Gastrocnemius medialis (tissue), 4 donors: ENCODE data around the gene PRKCA. TPM values are rescaled to one million over a fixed set of nuclear protein-coding genes. Genes with fewer than 3 reads are reported as not detected.

Experiments used
- ATAC-seq, 2 donors: fragments of 150-250 bp; one replicate each; pipeline ENCODE4 v1.9.1; 2016
- DNase-seq, 2 donors: peaks; one replicate each; pipeline ENCODE4 v3.0.0-alpha.2; 2019
- H3K27ac ChIP-seq, 4 donors: fragments of 200-600 bp; sonication (generic); 1 replicate in 1 of 4; 2 replicates in 3 of 4; pipeline ENCODE4 v1.5.1; 2016 to 2018; ENCODE audit warnings: mild to moderate bottlenecking in 2 of 4, moderate library complexity in 1 of 4
- H3K27me3 ChIP-seq, 3 donors: fragments of 200-600 bp; sonication (generic) in 2 of 3; 1 replicate in 1 of 3; 2 replicates in 2 of 3; pipeline versions ENCODE4 v1.5.1 to v1.6.0; 2016 to 2019; ENCODE audit warnings: mild to moderate bottlenecking in 1 of 3, moderate library complexity in 1 of 3
- H3K36me3 ChIP-seq, 2 donors: fragments of 200-600 bp; sonication (generic) in 1 of 2; one replicate each; pipeline ENCODE4 v1.5.1; 2017 to 2018
- H3K4me1 ChIP-seq, 2 donors: fragments of 200-600 bp; sonication (generic) in 1 of 2; one replicate each; pipeline ENCODE4 v1.5.1; 2016 to 2017; ENCODE audit warnings: mild to moderate bottlenecking in 2 of 2
- H3K4me3 ChIP-seq, 4 donors: fragments of 200-600 bp; sonication (generic) in 3 of 4; 1 replicate in 1 of 4; 2 replicates in 3 of 4; pipeline ENCODE4 v1.5.1; 2016 to 2019; ENCODE audit warnings: mild to moderate bottlenecking in 2 of 4
- H3K9me3 ChIP-seq, 3 donors: fragments of 200-600 bp; sonication (generic) in 2 of 3; 1 replicate in 1 of 3; 2 replicates in 2 of 3; pipeline ENCODE4 v1.5.1; 2016 to 2019
- POLR2A ChIP-seq, 2 donors: fragments of 450-650 bp; IDR thresholded peaks; one replicate each; pipeline ENCODE4 v1.6.1; 2017; ENCODE audit warnings: antibody characterized with exemption in 2 of 2, mild to moderate bottlenecking in 2 of 2, moderate library complexity in 2 of 2
- in situ Hi-C, 4 donors: fragments of 200-750 bp; cut with MboI; loops; one replicate each; pipeline versions ENCODE4 v1.15.0 to v1.8.0; 2017; ENCODE audit warnings: low sequenced_read_pairs in 4 of 4
- intact Hi-C: fragments of 100-400 bp; cut with DNase I; formaldehyde crosslinking; loops from one replicate; pipeline ENCODE4 v1.15.1; 2023; ENCODE audit warnings: low total_unique reads
- total RNA-seq, 4 donors: library from RNA; depleted of rRNA; stranded (reverse); fragments of >200 nt; gene quantifications; one replicate each; pipeline versions ENCODE4 v1.1.0 to v1.2.3, GENCODE V29; 2016
- TF ChIP-seq, protein P1 (sequence below), 5 experiments: fragments of 450-650 bp in 3 of 5; fragments of 200-600 bp in 2 of 5; sonication (generic) in 2 of 5; IDR thresholded peaks in 4 of 5; conservative IDR thresholded peaks in 1 of 5; 1 replicate in 4 of 5; 2 replicates in 1 of 5; pipeline ENCODE4 v1.5.1; 2016 to 2019; ENCODE audit warnings: antibody characterized with exemption in 5 of 5, mild to moderate bottlenecking in 3 of 5, moderate library complexity in 3 of 5

Gene PRKCA
- total RNA-seq, 4 donors from 2014 or later = 7.6 to 16.8 (median 11.1) TPM

DNA sequence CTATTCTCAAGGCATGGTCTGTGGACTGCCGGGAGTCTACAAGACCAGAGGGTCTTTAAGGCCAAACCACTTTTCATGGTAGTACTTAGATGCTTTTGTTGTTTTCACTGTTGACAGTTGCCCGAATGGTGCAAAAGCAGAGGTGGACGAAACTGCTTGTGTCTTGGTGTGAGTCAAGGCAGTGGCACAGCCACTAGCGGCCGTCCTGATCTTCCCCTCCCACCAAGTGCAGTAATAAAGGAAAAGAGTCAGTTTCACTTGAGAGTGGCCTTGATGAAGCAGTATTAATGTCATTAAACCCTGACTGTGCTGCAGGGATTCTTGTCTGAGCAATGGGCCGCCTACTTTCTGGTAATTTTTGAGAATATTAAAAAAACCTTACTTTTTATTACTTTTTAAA, 109.1 kb downstream of the PRKCA start:
- Histone ChIP-seq H3K27ac (no peak overlapping the region), H3K9me3 (no peaks in the 10 kb centered on the region), H3K36me3 (no peaks in the 10 kb centered on the region), H3K4me3 (no peak overlapping the region), H3K4me1 (no peaks in the 10 kb centered on the region), H3K27me3 (no peaks in the 10 kb centered on the region)
- in situ Hi-C loops (no loop called here), intact Hi-C loops (no loop called here)
- DNase-seq (no peak), ATAC-seq (no peak)
- TF ChIP-seq, protein P1, sequence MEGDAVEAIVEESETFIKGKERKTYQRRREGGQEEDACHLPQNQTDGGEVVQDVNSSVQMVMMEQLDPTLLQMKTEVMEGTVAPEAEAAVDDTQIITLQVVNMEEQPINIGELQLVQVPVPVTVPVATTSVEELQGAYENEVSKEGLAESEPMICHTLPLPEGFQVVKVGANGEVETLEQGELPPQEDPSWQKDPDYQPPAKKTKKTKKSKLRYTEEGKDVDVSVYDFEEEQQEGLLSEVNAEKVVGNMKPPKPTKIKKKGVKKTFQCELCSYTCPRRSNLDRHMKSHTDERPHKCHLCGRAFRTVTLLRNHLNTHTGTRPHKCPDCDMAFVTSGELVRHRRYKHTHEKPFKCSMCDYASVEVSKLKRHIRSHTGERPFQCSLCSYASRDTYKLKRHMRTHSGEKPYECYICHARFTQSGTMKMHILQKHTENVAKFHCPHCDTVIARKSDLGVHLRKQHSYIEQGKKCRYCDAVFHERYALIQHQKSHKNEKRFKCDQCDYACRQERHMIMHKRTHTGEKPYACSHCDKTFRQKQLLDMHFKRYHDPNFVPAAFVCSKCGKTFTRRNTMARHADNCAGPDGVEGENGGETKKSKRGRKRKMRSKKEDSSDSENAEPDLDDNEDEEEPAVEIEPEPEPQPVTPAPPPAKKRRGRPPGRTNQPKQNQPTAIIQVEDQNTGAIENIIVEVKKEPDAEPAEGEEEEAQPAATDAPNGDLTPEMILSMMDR (IDR thresholded peaks at IDR 0.05 in 4 of 5, conservative IDR thresholded peaks at IDR 0.05 in 1 of 5) = no peak
- no peak for TF ChIP-seq POLR2A (IDR thresholded peaks at IDR 0.05)

DNA sequence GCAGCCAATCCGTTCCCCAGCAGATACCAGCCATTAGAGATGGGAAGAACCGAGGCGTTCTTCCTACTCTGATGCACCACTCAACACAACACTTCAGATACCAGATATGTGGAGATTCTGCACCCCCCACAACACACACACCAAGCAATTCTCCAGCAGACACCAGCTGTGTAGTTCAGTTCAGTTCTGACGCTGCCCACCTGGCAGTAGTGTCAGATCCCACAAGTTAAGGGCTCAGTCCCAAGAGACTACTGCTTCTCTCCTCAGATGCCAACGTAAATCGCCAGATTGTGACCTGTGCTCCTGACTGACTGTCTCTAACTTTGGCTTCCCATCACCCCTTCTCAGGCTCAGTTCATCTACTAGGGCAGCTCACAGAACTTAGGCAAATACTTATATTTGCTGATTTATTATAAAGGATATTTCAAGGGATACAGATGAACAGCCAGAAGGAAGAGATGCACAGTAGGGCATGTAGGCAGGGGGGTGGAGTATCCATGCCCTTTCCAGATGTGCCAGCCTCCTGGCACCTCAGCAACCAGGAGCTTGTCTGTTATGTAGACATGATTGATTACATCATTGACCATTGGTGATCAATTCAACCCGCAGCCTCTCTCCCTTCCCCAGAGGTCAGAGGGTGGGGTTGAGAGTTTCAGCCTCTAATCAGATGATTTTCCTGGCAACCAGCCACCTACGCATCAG, 110.6 kb downstream of the PRKCA start:
- Histone ChIP-seq H3K27ac (no peak overlapping the region), H3K36me3 (no peaks in the 10 kb centered on the region), H3K4me3 (no peak overlapping the region), H3K27me3 (no peaks in the 10 kb centered on the region), H3K9me3 (no peaks in the 10 kb centered on the region), H3K4me1 (no peaks in the 10 kb centered on the region)
- in situ Hi-C loops = no loop called here
- DNase-seq (no peak), ATAC-seq (no peak)
- intact Hi-C loops = no loop called here
- TF ChIP-seq, protein P1 (IDR thresholded peaks at IDR 0.05 in 4 of 5, conservative IDR thresholded peaks at IDR 0.05 in 1 of 5) = no peak
- TF ChIP-seq POLR2A (IDR thresholded peaks at IDR 0.05) = no peak

DNA sequence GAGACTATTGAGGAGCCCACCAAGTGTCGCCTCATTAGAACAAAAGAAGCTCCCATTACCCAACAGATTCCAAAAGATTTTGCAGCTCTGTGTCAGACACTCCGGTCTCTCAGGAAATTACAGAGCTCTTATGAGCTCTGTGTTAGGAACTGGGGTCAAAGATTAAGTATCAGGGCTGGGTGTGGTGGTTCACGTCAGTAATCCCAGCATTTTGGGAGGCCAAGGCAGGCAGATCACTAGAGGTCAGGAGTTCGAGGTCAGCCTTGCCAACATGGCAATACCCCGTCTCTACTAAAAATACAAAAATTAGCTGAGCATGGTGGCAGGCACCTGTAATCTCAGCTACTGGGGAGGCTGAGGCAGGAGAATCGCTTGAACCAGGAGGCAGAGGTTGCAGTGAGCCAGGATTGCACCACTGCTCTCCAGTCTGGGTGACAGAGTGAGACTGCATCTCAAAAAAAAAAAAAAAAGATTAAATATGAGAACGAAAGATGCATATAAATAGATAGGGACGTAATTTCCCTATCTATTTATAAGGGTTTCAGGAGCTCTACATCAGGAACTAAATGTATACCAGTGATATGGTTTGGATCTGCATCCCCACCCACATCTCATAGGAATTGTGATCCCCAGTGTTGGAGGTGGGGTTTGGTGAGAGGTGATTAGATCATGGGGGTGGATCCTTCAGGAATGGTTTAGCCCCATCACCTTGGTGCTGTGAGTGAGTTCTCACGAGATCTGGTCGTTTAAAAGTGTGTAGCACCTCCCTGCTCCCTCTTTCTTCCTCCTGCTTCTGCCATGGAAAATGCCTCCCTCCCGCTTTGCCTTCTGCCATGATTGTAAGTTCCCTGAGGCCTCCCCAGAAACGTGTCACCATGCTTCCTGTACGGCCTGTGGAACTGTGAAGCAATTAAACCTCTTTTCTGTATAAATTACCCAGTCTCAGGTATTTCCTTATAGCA, 111.4 kb downstream of the PRKCA start:
- no peaks in the 10 kb centered on the region for H3K4me1 ChIP-seq
- no peak overlapping the region for H3K4me3 ChIP-seq
- ATAC-seq (no peak), DNase-seq (no peak)
- intact Hi-C loops = no loop called here
- no peaks in the 10 kb centered on the region for H3K36me3 ChIP-seq
- H3K9me3 ChIP-seq = no peaks in the 10 kb centered on the region
- in situ Hi-C loops = no loop called here
- H3K27ac ChIP-seq = no peak overlapping the region
- H3K27me3 ChIP-seq = no peaks in the 10 kb centered on the region
- TF ChIP-seq POLR2A (IDR thresholded peaks at IDR 0.05) = no peak
- TF ChIP-seq, protein P1 (IDR thresholded peaks at IDR 0.05 in 4 of 5, conservative IDR thresholded peaks at IDR 0.05 in 1 of 5) = no peak

DNA sequence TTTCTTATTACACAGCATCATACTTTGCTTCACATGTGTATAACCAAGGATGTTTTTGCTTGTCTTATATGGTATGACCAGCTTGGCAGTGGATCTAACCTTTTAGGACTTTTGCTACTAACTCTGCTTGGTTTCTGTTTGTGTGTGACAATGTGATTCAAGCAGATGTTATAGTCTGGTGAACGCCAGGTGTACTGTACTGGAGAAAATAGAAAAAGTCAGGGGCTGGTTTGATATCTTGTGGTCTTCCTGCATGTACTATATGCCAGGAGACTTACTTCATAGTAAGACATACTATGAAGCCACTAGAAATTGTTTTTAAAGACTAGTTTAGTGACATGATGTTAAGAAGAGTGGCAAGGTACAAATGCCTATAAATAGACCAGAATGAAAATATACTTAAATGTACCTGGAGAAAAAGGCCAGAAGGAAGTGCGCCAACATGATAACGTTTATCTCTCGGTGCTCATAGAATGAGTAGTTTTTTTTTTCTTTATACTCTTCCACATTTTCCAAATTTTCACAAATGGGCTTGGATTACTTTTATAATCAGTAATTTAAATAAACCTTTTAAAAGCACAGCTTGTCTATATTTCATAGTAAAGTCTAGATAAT, 112.3 kb downstream of the PRKCA start:
- H3K4me1 ChIP-seq = no peaks in the 10 kb centered on the region
- no peaks in the 10 kb centered on the region for H3K9me3 ChIP-seq
- no peaks in the 10 kb centered on the region for H3K27me3 ChIP-seq
- no peak overlapping the region for H3K27ac ChIP-seq
- ATAC-seq (no peak), DNase-seq (no peak)
- H3K36me3 ChIP-seq = no peaks in the 10 kb centered on the region
- in situ Hi-C loops = no loop called here
- H3K4me3 ChIP-seq = no peak overlapping the region
- intact Hi-C loops = no loop called here
- TF ChIP-seq, protein P1 (IDR thresholded peaks at IDR 0.05 in 4 of 5, conservative IDR thresholded peaks at IDR 0.05 in 1 of 5) = no peak
- TF ChIP-seq POLR2A (IDR thresholded peaks at IDR 0.05) = no peak
